Activated CD4-positive, alpha-beta T cell treated with anti-CD3 and anti-CD28 coated beads, Interleukin-10, Interleukin-2, amounts not matched to agents 100 ng/mL and 50 ng/mL, durations not matched to agents 16 hours and 8 hours (primary cell): ENCODE data around the gene PRRG1.
"Not testable (repeated sequence)": the region's sequence is repeated elsewhere in the genome, so short reads cannot be mapped to it uniquely, and the experiment has no call there.

ENCODE experiments used
- DNase-seq: peaks from one replicate; pipeline ENCODE4 v3.0.0-alpha.2; 2020

PRRG1 gene

GRCh38 chrX:37349221-37350033 is at the start of gene PRRG1:
Gene PRRG1 (plus strand): TSS chrX:37349364. CDS start chrX:37406250, 56,886 bp downstream.
- DNase-seq = no peak

DNA sequence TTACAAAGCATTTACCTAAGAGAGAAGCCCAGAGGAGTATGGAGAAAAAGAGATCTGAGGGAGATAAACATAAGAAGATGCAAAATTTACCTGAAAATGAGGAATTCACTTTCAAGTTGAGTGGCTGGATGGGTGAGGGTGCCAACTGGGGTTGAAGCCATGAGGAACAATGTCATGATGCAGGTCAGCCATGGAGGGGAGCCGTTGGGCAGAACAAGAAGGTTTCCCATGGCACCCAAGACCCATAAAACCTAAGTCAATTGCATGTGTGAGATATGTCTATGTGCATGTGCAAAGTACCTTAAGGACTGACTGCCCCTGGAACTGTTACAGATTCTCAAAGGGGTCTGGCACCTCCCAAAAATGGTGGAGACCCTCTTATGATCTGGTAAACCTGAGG is 46.6 kb upstream of the PRRG1 start:
- DNase-seq = no peak

- not testable (repeated sequence) for DNase-seq
Measured at GRCh38 chrX:37305238-37305637, 43.9 kb upstream of the PRRG1 start.

GRCh38 chrX:37314531-37314930 is 34.6 kb upstream of the PRRG1 start:
- no peak for DNase-seq

DNA sequence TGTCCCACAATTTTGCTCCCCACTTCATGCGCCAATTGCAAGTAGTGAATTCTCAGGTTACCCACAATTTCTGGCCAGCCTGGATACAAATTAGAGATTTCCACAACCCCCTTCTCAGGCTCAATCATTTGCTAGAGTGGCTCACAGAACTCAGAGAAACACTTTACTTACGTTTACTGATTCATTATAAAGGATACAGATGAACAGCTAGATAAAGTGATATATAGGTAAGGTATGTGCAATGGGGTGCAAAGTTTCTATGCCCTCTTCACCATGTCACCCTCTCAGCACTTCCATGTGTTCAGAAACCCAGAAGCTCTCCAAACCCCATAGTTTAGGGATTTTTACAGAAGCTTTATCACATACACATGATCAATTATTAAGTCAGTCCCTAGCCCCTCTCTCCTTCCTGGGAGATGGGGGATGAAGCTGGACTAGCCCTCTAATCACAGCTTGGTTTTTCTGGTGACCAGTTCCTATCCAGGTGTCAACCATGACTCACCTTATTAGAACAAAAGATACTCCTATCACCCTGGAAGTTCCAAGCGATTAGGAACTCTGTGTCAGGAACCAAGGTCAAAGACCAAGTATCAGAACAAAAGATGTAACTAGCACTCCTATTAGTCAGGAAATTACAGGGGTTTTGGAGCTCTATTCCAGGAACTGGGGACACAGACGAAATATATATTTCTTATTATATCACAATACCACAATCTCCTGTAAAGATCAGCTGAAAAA is 33.5 kb upstream of the PRRG1 start:
- DNase-seq = no peak

GRCh38 chrX:37320541-37321203 is 28.5 kb upstream of the PRRG1 start:
- no peak for DNase-seq

DNA sequence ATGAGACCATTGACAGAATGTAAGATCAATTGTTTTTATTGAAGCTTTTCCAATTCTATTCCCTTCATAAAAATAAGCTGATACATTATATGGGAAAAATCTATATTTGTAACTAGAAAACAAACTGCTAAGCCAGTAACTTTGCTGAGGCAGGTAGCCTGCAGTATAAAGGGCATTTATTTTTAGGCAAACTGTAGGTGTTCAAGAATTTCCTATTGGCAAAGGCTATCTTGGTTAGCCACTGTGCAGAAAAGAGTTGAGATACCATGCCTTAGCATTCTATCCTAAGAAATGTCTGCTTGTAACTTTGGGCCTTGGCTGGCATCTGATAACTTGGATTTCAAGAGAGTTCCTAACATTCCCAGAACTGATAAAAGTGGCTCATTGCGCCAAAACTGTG is 18.5 kb upstream of the PRRG1 start:
- no peak for DNase-seq

DNA sequence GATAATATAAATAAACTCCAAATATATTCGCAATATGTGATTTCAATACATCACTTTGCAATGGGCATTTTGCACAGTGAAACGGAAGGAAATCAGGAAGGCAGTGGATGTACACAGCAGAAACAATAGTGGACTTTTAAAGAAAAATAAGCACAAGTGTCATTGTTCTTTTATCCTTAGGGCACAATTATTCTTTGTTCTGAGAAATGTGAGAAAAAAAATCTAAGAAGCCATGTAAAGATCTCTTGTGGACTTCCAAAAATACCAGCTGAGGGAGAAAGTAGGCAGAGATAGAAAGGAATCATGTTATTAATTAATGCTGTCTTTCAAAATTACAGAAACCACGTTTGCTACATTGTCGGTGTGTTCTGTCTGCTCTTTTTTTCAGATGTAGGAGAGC is 17.6 kb upstream of the PRRG1 start:
- DNase-seq = no peak

DNA sequence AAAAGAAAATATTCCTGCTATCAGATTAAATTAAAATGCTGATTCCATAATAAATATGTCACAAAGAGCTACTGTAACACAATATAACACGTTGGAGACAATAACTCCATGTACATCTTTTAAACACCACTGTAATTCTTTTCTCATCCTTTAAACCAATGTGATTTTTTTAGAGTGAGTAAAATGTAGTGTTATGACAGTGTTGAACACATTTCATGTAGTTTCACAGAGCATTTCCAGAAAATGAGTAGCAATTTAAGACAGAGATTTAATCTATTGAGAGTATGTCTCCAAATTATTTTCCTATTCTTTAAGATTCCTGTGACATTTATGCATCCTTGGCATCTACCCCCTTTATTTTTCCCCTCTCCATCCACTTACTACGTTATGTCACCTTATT is 17.1 kb upstream of the PRRG1 start:
- no peak for DNase-seq

DNA sequence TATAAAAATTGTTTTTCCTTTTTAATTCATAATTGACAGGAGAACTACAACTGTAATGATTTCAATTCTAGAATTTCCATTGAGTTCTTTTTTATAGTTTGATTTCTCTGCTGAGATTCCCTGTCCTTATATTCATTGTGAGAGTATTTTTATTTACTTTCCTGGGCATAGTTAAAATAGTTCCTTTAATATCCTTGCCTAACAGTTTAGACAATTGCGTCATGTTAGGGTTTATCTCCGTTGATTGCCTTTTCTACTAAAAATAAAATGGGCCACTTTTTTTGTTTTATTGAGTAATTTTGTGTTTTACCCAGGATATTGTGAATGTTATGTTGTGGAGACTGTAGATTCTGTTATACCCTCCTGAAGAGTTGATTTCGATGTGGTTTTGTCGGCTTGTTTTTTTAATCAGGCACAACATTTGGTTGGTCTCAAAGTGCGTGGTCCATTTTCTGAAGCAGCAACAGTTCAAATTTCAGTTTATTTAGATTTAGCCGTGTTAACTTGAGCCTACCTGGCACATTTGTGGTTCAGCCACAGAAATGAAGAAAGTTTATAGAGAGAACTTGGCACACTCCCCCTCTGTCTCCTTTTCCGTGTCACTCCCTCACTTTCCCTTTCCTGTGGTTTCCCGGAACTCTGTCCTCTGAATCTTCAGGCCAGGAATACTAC is 16.0 kb upstream of the PRRG1 start:
- DNase-seq = no peak

DNA sequence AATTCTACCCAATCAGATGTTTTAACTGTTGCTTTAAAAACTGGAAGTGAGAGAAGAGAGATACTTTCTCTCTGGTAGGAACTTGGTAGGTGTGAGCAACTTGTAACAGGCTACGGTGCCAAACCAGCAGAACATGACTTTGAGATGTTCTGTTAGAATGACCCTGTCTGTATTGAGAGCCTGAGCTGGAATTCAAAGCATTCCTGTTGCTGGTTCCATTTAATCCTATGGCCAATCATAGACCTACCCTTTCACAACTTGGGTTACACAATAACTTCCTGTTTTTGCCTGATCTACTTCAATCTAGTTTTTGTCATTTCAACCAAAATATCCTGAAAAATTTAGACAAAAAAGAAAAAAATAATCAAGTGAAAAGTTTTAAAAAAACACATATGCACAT is 1.7 kb upstream of the PRRG1 start:
- no peak for DNase-seq

- DNase-seq = no peak
Measured at GRCh38 chrX:37348231-37348970, 763 bp upstream of the PRRG1 start.

DNA sequence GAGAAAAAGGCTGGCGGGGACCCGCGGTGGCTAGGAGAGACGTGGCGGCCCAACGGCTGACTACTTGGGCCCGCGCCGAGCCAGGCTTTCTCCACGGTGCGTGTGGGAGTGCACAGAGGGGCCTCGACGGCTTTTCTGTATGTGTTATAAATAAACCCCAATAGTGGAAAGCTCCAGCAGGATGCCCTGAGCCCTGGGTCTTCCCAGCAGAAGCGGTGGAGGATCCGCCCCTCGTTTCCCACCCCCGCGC is 268 bp upstream of the PRRG1 start:
- no peak for DNase-seq

DNA sequence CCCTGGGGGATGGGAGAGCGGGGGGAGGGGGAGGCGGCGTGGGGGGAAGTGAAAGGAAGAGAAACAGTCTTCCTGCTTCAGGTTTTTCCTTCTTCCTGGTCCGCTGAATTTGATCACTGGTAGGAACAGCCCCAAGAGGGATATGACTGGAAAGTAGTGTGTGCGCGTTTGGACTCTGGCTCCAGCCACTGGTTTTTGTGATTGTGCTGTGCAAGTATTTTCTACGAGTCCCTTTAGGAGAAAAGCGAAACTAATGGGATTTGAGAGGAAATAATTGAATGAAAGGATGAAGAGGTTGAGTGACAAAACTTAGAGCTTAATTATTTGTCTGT is 836 bp downstream of the PRRG1 start:
- no peak for DNase-seq

DNA sequence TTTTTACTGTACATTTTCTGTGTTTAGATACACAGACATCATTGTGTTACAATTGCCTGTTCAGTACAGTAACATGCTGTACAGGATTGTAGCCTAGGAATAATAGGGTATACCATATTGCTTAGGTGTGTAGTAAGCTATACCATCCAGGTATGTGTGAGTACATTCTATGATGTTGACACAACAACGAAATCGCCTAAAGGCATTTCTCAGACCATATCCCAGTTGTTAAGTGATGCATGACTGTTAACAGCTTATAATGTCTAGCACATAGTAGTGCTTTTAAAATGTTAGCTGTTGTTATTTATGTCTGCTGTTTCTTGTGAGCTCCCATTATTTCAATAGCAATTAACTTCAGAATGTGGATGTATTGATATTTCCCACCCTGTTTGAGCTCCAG is 4.5 kb downstream of the PRRG1 start:
- no peak for DNase-seq

- no peak for DNase-seq
Measured at GRCh38 chrX:37357436-37357835, 8.3 kb downstream of the PRRG1 start.

- no peak for DNase-seq
Measured at GRCh38 chrX:37361596-37361995, 12.4 kb downstream of the PRRG1 start.

DNA sequence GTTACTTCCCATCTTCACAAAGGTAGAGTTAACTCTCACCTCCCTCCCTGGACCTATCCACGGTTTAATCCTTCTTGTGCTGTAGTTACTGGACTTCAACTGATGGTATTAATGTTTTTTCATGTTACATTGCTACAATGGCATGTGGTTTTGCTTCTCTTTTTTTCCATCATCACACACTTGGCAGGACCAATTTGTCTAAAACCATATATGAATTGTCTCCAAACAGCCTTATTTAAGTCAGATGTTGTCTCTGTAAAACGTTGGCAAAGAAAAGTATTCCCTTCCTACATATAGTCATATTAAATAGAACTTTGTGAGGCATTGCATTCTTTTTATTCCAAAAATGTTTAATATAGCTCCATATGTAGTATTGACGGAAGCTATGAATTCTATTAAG is 15.5 kb downstream of the PRRG1 start:
- DNase-seq = no peak

DNA sequence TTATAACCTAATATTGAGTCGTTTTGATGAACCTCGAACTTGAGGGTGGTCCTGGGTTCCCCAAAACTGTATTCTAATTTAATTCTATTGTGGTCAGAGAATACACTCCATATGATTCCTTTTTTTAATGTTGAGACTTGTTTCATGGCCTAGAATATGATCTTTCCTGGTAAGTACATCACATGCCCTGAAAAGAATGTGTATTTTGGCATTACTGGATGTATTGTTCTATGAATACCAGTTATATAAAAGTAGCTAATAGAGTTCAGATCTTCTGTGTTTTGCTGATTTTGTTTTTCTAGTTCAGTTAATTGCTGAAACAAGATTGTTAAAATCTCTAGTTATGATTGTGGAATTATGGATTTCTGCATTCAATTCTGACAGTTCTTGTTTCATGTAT is 18.8 kb downstream of the PRRG1 start:
- no peak for DNase-seq

DNA sequence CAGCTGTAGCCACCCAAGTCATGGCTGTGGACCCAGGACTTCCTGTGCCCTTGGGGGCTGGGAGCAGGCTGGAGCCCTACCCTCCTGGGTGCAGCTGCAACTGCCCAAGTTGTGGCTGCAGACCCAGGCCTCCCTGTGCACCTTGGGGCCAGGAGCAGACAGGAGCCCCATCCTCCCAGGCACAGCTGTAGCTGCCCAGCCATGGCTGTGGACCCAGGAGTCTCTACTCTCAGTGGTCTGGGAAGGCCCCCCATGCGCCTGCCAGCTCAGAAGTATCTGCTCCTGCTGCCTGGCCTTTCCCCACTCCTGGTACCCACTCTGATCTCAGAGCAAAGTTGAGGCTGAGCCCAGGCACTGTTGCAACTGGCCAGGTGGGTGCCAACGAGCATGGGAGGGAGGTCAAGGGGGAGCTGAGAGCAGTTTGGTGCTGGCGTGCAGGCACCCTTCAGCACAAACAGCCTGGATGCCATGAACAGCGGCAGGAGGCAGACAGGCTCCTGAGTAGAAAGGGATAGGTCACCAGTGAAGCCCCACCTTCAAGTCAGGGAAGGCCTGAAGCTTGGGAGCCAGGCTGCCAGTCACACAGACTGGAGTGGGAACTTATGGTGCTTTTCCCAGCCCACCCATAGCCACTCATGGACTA is 21.5 kb downstream of the PRRG1 start:
- no peak for DNase-seq

DNA sequence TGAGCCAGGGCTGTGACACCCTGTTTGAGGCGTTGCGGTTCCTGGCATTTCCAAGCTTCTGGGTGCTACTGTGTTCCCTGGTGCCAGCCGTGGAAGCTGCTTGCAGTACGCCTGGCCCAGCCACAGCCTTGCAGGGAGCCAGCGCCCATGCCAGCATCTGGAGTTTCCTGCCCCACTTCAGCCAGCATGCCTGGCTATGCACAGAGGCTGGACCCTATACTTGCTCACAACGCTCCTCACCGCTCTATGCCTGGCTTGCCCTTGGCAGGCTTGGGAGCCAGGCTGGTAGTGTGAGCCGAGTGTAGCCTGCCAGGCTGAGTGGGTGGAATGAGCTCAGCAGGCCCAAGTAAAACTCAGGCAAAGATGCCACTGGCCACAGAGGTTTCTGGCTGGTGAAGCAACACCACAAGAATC is 22.4 kb downstream of the PRRG1 start:
- DNase-seq = no peak

- no peak for DNase-seq
Measured at GRCh38 chrX:37378404-37378803, 29.2 kb downstream of the PRRG1 start.

GRCh38 chrX:37378830-37379229 is 29.7 kb downstream of the PRRG1 start:
- no peak for DNase-seq
